ENCODE measurements around the gene RELN.

- TF ChIP-seq, protein P1, sequence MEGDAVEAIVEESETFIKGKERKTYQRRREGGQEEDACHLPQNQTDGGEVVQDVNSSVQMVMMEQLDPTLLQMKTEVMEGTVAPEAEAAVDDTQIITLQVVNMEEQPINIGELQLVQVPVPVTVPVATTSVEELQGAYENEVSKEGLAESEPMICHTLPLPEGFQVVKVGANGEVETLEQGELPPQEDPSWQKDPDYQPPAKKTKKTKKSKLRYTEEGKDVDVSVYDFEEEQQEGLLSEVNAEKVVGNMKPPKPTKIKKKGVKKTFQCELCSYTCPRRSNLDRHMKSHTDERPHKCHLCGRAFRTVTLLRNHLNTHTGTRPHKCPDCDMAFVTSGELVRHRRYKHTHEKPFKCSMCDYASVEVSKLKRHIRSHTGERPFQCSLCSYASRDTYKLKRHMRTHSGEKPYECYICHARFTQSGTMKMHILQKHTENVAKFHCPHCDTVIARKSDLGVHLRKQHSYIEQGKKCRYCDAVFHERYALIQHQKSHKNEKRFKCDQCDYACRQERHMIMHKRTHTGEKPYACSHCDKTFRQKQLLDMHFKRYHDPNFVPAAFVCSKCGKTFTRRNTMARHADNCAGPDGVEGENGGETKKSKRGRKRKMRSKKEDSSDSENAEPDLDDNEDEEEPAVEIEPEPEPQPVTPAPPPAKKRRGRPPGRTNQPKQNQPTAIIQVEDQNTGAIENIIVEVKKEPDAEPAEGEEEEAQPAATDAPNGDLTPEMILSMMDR (IDR thresholded peaks at IDR 0.05): no peak
- TF ChIP-seq POLR2AphosphoS5 (IDR thresholded peaks at IDR 0.05; ENCODE audit: insufficient read depth in 1 of 2, low read depth in 1 of 2): no peak
These were observed 323.1 kb downstream of the RELN start for GRCh38 chr7:103666326-103666725.
